ENCODE data around the gene PREX1.

DNA sequence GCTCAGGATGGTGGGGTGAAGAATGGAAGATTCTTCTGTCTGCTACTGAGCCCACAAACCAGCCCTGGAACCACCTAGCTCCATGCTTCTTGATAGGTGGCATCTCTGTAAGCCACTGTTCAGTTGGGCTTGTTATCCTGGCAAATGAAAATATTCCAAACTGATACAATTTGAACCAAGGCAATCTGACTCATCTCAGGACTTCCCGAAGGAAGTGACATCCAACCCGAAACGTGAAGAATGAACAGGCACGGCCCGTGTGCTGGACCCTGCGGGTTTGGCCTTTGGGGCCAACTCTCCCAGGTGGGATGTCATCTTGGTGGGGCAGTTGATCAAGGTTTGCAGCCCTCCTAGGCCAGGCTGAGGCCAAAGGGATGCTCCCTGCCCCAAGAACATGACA lies 160.3 kb downstream of the PREX1 start:
- TF ChIP-seq, protein P1, sequence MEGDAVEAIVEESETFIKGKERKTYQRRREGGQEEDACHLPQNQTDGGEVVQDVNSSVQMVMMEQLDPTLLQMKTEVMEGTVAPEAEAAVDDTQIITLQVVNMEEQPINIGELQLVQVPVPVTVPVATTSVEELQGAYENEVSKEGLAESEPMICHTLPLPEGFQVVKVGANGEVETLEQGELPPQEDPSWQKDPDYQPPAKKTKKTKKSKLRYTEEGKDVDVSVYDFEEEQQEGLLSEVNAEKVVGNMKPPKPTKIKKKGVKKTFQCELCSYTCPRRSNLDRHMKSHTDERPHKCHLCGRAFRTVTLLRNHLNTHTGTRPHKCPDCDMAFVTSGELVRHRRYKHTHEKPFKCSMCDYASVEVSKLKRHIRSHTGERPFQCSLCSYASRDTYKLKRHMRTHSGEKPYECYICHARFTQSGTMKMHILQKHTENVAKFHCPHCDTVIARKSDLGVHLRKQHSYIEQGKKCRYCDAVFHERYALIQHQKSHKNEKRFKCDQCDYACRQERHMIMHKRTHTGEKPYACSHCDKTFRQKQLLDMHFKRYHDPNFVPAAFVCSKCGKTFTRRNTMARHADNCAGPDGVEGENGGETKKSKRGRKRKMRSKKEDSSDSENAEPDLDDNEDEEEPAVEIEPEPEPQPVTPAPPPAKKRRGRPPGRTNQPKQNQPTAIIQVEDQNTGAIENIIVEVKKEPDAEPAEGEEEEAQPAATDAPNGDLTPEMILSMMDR (optimal IDR thresholded peaks at IDR 0.05 in 1 of 3, IDR thresholded peaks at IDR 0.05 in 1 of 3, conservative IDR thresholded peaks at IDR 0.05 in 1 of 3; ENCODE audit: extremely low read depth in 1 of 3, insufficient read depth in 2 of 3, low read length in 3 of 3): no peak
- TF ChIP-seq EZH2 (IDR thresholded peaks at IDR 0.05; ENCODE audit: low read length): no peak
